NOMO-1 treated with DMSO at 0.1 percent for 48 hours (cell line): ENCODE data around the gene OR5AS1.
"Not testable (repeated sequence)": the region's sequence is repeated elsewhere in the genome, so short reads cannot be mapped to it uniquely, and the experiment has no call there.

Experiments used
- DNase-seq: peaks from one replicate; lab custom pipeline; 2025; ENCODE audit not compliant: unreplicated experiment; lab: John Stamatoyannopoulos, UW

OR5AS1 gene

GRCh38 chr11:56027354-56027753 lies at the start of gene OR5AS1:
OR5AS1 (plus strand) TSS chr11:56027654; CDS start chr11:56030419, 2,765 bp downstream.
- DNase-seq, result no peak

DNA sequence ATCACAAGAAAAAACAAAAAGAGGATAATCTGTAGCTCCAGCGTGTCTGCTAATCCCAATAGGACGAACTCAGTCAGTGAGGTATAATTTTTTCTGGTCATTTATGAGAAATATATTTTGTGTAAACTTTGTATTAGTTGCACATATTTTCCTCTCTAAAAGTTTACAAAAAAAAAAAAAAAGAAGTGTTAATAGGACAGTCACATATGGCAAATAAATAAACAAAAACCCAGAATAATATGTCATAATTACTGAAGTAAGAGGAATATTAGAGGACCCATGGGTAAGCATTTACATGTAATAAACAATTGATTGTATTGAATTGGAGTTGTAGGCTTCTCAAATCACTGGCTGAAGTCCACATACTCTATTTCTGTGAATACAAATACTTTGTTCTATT lies 32.9 kb upstream of the OR5AS1 start, which contains the start of gene OR5F1:
Gene OR5F1 (minus strand): TSS at position 101 of the 400 bp plus-strand sequence. CDS start 0 bp downstream, at position 101.
- DNase-seq, result no peak

DNA sequence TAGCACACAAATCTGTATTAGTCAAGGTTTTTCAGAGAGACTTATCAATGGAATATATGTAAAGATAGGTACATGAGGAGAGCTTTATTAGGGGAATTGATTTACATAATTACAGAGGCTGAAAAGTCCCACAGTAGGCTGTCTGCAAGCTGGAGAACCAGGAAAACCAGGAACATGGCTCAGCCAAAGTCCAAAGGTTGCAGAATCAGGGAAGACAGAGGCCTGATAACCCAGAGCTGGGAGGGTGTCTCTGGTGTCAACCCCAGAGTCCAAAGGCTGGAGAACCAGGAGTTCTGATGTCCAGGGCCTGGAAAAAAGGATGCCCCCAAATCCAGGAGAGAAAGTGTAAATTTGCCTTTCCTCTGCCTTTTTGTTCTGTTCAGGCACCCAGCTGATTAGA lies 16.7 kb upstream of the OR5AS1 start:
- DNase-seq, result no peak

DNA sequence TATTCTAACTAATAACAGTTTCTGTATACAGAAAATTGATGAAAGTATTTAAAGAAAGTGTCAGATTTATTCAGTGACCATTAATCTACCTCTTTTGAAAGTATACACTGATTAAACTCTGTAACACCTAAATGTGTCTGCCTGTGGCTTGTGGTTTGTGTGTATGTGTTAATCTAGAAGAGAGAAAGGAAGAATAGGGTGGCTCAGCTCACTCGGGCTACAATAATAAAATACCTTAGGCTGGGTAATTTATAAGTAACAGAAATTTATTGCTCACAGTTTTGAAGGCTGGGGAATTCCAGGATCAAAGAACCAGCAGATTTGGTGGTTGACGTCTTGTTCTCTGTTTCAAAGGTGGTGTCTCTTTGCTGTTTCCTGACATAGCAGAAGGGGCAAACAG lies 13.6 kb upstream of the OR5AS1 start:
- DNase-seq, result no peak

GRCh38 chr11:56045538-56045937 lies 18.1 kb downstream of the OR5AS1 start:
- no peak for DNase-seq

DNA sequence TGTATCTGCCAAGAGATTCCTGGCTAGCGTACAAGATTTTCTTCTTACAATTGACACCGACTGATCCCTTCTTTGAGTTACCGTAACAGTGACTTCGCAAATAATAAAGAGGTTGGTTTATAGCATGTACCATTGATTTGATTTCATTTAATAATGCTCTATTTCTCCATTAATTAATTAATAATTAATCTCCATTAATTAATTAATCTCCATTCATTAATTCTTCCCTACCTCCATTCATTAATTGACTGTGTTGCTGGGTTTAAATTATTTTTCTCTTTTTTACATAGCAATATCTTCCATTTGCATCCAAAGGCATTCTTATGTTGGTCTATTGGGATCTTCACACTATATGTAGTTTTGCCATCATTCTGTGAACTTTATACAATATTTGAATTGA lies 21.0 kb downstream of the OR5AS1 start:
- no peak for DNase-seq

DNA sequence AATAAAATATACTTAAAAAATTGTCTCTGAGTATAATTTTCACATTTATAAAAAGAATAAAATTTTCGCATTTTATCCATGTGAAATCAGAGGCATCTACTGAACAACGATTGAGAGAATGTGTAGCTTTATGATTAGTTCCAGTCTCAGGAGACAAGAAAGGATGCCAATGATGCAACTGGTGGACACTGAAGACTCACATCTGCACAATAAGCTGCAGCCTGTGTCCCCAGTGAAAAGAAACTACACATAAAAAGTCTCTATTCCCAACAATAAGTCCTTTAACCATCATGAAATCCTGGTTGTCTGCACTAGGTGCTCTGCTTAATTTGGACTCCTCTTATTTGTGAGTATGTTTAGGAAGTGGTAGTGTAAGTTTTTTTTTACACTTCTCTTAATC lies 22.0 kb downstream of the OR5AS1 start:
- no peak for DNase-seq

- DNase-seq, result not testable (repeated sequence)
Observed at GRCh38 chr11:56056366-56056765, 28.9 kb downstream of the OR5AS1 start.

DNA sequence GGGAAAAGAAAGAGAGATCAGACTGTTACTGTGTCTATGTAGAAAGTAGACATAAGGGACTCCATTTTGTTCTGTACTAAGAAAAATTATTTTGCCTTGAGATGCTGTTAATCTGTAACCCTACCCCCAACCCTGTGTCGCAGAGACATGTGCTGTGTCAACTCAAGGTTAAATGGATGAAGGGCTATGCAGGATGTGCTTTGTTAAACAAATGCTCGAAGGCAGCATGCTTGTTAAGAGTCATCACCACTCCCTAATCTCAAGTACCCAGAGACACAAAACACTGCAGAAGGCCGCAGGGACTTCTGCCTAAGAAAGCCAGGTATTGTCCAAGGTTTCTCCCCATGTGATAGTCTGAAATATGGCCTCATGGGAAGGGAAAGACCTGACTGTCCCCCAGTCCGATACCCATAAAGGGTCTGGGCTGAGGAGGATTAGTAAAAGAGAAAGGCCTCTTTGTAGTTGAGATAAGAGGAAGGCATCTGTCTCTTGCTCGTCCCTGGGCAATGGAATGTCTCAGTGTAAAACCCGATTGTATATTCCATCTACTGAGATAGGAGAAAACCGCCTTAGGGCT lies 30.3 kb downstream of the OR5AS1 start:
- not testable (repeated sequence) for DNase-seq

GRCh38 chr11:56058260-56058780 lies 30.9 kb downstream of the OR5AS1 start:
- DNase-seq, result not testable (repeated sequence)

DNA sequence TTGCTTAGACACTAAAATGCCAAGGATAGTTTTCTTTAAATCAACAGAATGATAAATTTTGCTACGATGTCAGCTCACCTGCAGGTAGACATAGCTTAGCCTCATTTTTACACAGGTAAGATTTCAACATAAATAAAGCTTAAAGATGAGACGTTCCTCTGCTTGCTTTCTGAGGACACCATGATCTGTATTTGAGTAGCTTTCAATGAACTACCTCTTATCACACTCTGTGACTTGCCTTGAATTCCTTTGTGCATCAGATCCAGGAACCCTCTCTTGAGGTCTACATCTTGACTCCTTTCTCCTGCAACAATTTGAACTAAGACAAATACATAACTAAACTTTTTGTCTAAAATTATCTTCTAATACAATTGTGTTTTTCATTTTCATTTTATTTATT lies 39.5 kb downstream of the OR5AS1 start:
- DNase-seq, result no peak
